Keratinocyte (primary cell): ENCODE data around the gene LEAP2. TPM values are rescaled to one million over a fixed set of nuclear protein-coding genes. Genes with fewer than 3 reads are reported as not detected.

Source experiments
- DNase-seq: peaks from one replicate; pipeline ENCODE4 v3.0.0-alpha.2; 2011; ENCODE audit warnings: low read depth, missing footprints, low spot score
- FAIRE-seq: peaks from 2 replicates; lab custom pipeline; 2011; peaks lifted over from hg19 to GRCh38; lab: Jason Lieb, UNC
- H2AFZ ChIP-seq: 2 replicates; pipeline ENCODE4 v1.6.0; 2012; ENCODE audit warnings: low read length, control low read depth, inconsistent platforms; ENCODE audit not compliant: control insufficient read depth
- H3K27ac ChIP-seq: 2 replicates; pipeline ENCODE4 v1.5.1; 2011; ENCODE audit warnings: low read length; ENCODE audit not compliant: control insufficient read depth, insufficient read depth
- H3K27me3 ChIP-seq: 3 replicates; pipeline ENCODE4 v1.6.0; 2011; ENCODE audit warnings: low read length; ENCODE audit not compliant: control insufficient read depth, insufficient read depth; ENCODE audit errors: extremely low read depth
- H3K36me3 ChIP-seq, 2 experiments: 2 replicates in 1 of 2; 3 replicates in 1 of 2; pipeline ENCODE4 v1.5.1; 2011; ENCODE audit warnings: low read length in 2 of 2, mild to moderate bottlenecking in 1 of 2; ENCODE audit not compliant: control insufficient read depth in 2 of 2, insufficient read depth in 2 of 2; ENCODE audit errors: extremely low read depth in 1 of 2
- H3K4me1 ChIP-seq: 3 replicates; pipeline ENCODE4 v1.5.1; 2011; ENCODE audit warnings: low read length; ENCODE audit not compliant: control insufficient read depth, insufficient read depth; ENCODE audit errors: extremely low read depth
- H3K4me2 ChIP-seq: 3 replicates; pipeline ENCODE4 v1.6.0; 2011; ENCODE audit warnings: low read depth, low read length; ENCODE audit not compliant: control insufficient read depth, insufficient read depth; ENCODE audit errors: extremely low read depth
- H3K4me3 ChIP-seq, 3 experiments: fragments of 200-600 bp in 1 of 3; sonication (generic) in 1 of 3; 2 replicates in 2 of 3; 3 replicates in 1 of 3; pipeline ENCODE4 v1.5.1; 2011 to 2016; ENCODE audit warnings: low read length in 3 of 3, mild to moderate bottlenecking in 3 of 3, control low read depth in 2 of 3, inconsistent platforms in 1 of 3, low read depth in 1 of 3, mixed read lengths in 1 of 3, mixed run types in 1 of 3, moderate library complexity in 1 of 3; ENCODE audit not compliant: control insufficient read depth in 2 of 3, insufficient read depth in 2 of 3; ENCODE audit errors: extremely low read depth in 1 of 3
- H3K79me2 ChIP-seq: 2 replicates; pipeline ENCODE4 v1.6.0; 2012; ENCODE audit warnings: low read length; ENCODE audit not compliant: control insufficient read depth, insufficient read depth
- H3K9ac ChIP-seq: 3 replicates; pipeline ENCODE4 v1.6.0; 2011; ENCODE audit warnings: low read length; ENCODE audit not compliant: control insufficient read depth, insufficient read depth; ENCODE audit errors: extremely low read depth
- H3K9me1 ChIP-seq: 3 replicates; pipeline ENCODE4 v1.6.0; 2011; ENCODE audit warnings: low read length; ENCODE audit not compliant: control insufficient read depth, insufficient read depth; ENCODE audit errors: extremely low read depth
- H3K9me3 ChIP-seq: 2 replicates; pipeline ENCODE4 v1.5.1; 2012; ENCODE audit warnings: low read depth, low read length; ENCODE audit not compliant: control insufficient read depth
- H4K20me1 ChIP-seq: 3 replicates; pipeline ENCODE4 v1.6.0; 2011; ENCODE audit warnings: low read length; ENCODE audit not compliant: control insufficient read depth, insufficient read depth; ENCODE audit errors: extremely low read depth
- EZH2 ChIP-seq: IDR thresholded peaks from one replicate; pipeline ENCODE4 v1.6.1; 2012; ENCODE audit warnings: inconsistent platforms, mild to moderate bottlenecking, low read length, moderate library complexity
- dilution Hi-C: fragments of 300-500 bp; cut with MboI; formaldehyde crosslinking; loops from one replicate; pipeline ENCODE4 v1.7.0; 2020; ENCODE audit warnings: low sequenced_read_pairs; ENCODE audit not compliant: extremely low pct_ligation_motif_present
- polyA plus RNA-seq, 5 experiments: library from polyadenylated mRNA; depleted of rRNA in 3 of 5; stranded (reverse) in 3 of 5; stranded (forward) in 1 of 5; unstranded in 1 of 5; fragments of >200 nt; gene quantifications; 1 replicate in 1 of 5; 2 replicates in 3 of 5; 3 replicates in 1 of 5; pipeline versions ENCODE4 v1.2.1 to v1.2.3, GENCODE V29; 2011 to 2012; ENCODE audit warnings: missing spikeins in 2 of 5, low read depth in 1 of 5, low replicate concordance in 1 of 5
- TF ChIP-seq, protein P1 (sequence below), 3 experiments: IDR thresholded peaks in 1 of 3; conservative IDR thresholded peaks in 1 of 3; optimal IDR thresholded peaks in 1 of 3; 2 replicates in 2 of 3; 3 replicates in 1 of 3; pipeline versions ENCODE3 to v1.5.1; 2011; ENCODE audit warnings: low read length in 3 of 3, mild to moderate bottlenecking in 3 of 3, moderate library complexity in 2 of 3, control low read depth in 1 of 3, inconsistent platforms in 1 of 3; ENCODE audit not compliant: insufficient read depth in 2 of 3; ENCODE audit errors: extremely low read depth in 1 of 3

The LEAP2 gene
- polyA plus RNA-seq, 1 donor (not counting 4 experiments of a cell fraction or from before 2014, with no cell fraction given) = 1.2 TPM

GRCh38 chr5:132841305-132841704 is 32.2 kb upstream of the LEAP2 start:
- no peak for FAIRE-seq
- TF ChIP-seq, protein P1, sequence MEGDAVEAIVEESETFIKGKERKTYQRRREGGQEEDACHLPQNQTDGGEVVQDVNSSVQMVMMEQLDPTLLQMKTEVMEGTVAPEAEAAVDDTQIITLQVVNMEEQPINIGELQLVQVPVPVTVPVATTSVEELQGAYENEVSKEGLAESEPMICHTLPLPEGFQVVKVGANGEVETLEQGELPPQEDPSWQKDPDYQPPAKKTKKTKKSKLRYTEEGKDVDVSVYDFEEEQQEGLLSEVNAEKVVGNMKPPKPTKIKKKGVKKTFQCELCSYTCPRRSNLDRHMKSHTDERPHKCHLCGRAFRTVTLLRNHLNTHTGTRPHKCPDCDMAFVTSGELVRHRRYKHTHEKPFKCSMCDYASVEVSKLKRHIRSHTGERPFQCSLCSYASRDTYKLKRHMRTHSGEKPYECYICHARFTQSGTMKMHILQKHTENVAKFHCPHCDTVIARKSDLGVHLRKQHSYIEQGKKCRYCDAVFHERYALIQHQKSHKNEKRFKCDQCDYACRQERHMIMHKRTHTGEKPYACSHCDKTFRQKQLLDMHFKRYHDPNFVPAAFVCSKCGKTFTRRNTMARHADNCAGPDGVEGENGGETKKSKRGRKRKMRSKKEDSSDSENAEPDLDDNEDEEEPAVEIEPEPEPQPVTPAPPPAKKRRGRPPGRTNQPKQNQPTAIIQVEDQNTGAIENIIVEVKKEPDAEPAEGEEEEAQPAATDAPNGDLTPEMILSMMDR (optimal IDR thresholded peaks at IDR 0.05 in 1 of 3, IDR thresholded peaks at IDR 0.05 in 1 of 3, conservative IDR thresholded peaks at IDR 0.05 in 1 of 3; ENCODE audit: extremely low read depth in 1 of 3, insufficient read depth in 2 of 3, low read length in 3 of 3) = no peak
- no peak for TF ChIP-seq EZH2

DNA sequence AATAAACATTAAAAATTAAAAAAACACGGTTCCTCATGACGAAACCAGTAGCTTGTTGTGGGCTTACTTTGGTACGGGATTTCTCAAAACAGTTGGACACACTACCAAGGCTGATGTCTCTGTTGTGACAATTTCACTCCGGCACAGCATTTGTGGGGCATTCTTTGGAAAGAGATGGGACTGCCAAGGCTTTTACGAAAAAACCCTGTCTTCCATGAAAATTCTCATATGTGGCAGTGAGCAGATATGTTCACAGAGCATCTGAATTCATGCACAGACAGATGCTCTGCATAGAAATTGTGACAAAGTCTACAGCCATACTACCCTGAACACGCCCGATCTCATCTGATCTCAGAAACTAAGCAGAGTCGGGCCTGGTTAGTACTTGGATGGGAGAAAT is 25.2 kb upstream of the LEAP2 start:
- H3K4me3 ChIP-seq = no peak overlapping the region
- no peaks in the 10 kb centered on the region for H3K27me3 ChIP-seq
- H3K9me1 ChIP-seq = no peaks in the 10 kb centered on the region
- TF ChIP-seq EZH2 = no peak
- TF ChIP-seq, protein P1 (optimal IDR thresholded peaks at IDR 0.05 in 1 of 3, IDR thresholded peaks at IDR 0.05 in 1 of 3, conservative IDR thresholded peaks at IDR 0.05 in 1 of 3; ENCODE audit: extremely low read depth in 1 of 3, insufficient read depth in 2 of 3, low read length in 3 of 3) = no peak
- dilution Hi-C loops = no loop called here
- H2AFZ ChIP-seq = no peak overlapping the region
- H3K79me2 ChIP-seq = no peaks in the 10 kb centered on the region
- no peaks in the 10 kb centered on the region for H3K9me3 ChIP-seq
- H3K27ac ChIP-seq = no peak overlapping the region
- H4K20me1 ChIP-seq = no peaks in the 10 kb centered on the region
- H3K36me3 ChIP-seq = no peaks in the 10 kb centered on the region
- H3K9ac ChIP-seq = no peak overlapping the region
- FAIRE-seq = no peak
- H3K4me1 ChIP-seq = no peaks in the 10 kb centered on the region
- DNase-seq = no peak
- no peak overlapping the region for H3K4me2 ChIP-seq

More at GRCh38 chr5:132841305-132841704, 32.2 kb upstream of the LEAP2 start:
- Histone ChIP-seq H4K20me1 (no peaks in the 10 kb centered on the region), H3K4me1 (peaks cover 12% of the 10 kb centered on the region), H3K4me2 (no peak overlapping the region), H3K9ac (no peak overlapping the region), H3K27me3 (no peaks in the 10 kb centered on the region), H3K79me2 (no peaks in the 10 kb centered on the region), H3K9me1 (no peaks in the 10 kb centered on the region), H3K27ac (no peak overlapping the region), H3K36me3 (no peaks in the 10 kb centered on the region), H3K9me3 (no peaks in the 10 kb centered on the region), H3K4me3 (no peak overlapping the region), H2AFZ (no peak overlapping the region)
- dilution Hi-C loops = no loop called here
- no peak for DNase-seq
